HepG2 (cell line): ENCODE measurements around the gene CEP43.

Experiments
- DPF2 ChIP-seq: sonication (generic); formaldehyde crosslinking; IDR thresholded peaks from 2 replicates; pipeline ENCODE4 v1.4.0; 2020; ENCODE audit warnings: mild to moderate bottlenecking, low read depth, missing genetic modification reagents, borderline replicate concordance
- EP300 ChIP-seq, 3 experiments: sonication (generic) in 1 of 3; formaldehyde crosslinking in 1 of 3; IDR thresholded peaks; 2 replicates each; pipeline versions ENCODE4 v1.5.1 to v1.6.1; 2011 to 2020; ENCODE audit warnings: low read depth in 2 of 3, low read length in 2 of 3, borderline replicate concordance in 1 of 3, improper control_type of control experiment in 1 of 3, mild to moderate bottlenecking in 1 of 3, missing genetic modification reagents in 1 of 3, moderate library complexity in 1 of 3
- HNF4G ChIP-seq, 2 experiments: sonication (generic) in 1 of 2; formaldehyde crosslinking in 1 of 2; IDR thresholded peaks; 2 replicates each; pipeline versions ENCODE4 v1.4.0 to v1.6.1; 2011 to 2020; ENCODE audit warnings: borderline replicate concordance in 2 of 2, low read depth in 2 of 2, mild to moderate bottlenecking in 2 of 2, low read length in 1 of 2, missing genetic modification reagents in 1 of 2, moderate library complexity in 1 of 2
- MIER3 ChIP-seq: IDR thresholded peaks from 2 replicates; pipeline ENCODE4 v1.6.1; 2016; ENCODE audit warnings: missing compliant biosample characterization, borderline replicate concordance
- SKIL ChIP-seq: sonication (generic); formaldehyde crosslinking; IDR thresholded peaks from 2 replicates; pipeline ENCODE4 v1.8.0; 2022; ENCODE audit warnings: missing genetic modification reagents, mild to moderate bottlenecking, moderate library complexity, borderline replicate concordance
- TEF ChIP-seq: sonication (generic); formaldehyde crosslinking; IDR thresholded peaks from 2 replicates; pipeline ENCODE4 v1.5.0; 2020; ENCODE audit warnings: missing genetic modification reagents
- ZFP82 ChIP-seq: sonication (generic); formaldehyde crosslinking; IDR thresholded peaks from 2 replicates; pipeline ENCODE4 v1.5.1; 2020; ENCODE audit warnings: mild to moderate bottlenecking, missing genetic modification reagents, borderline replicate concordance
- ZNF292 ChIP-seq: sonication (generic); formaldehyde crosslinking; IDR thresholded peaks from 2 replicates; pipeline ENCODE4 v1.8.1; 2022; ENCODE audit warnings: mild to moderate bottlenecking, low read depth, missing genetic modification reagents, borderline replicate concordance
- ZNF510 ChIP-seq: sonication (generic); formaldehyde crosslinking; IDR thresholded peaks from 2 replicates; pipeline ENCODE4 v1.4.0; 2020; ENCODE audit warnings: low read depth, mild to moderate bottlenecking, missing genetic modification reagents

GRCh38 chr6:167020206-167020605, 21.0 kb downstream of the CEP43 start:
- no peak for TF ChIP-seq HNF4G (IDR thresholded peaks at IDR 0.05; ENCODE audit: borderline replicate concordance, low read depth, low read length)
- no peak for TF ChIP-seq HNF4G (CRISPR knock-in tag; IDR thresholded peaks at IDR 0.05; ENCODE audit: borderline replicate concordance, low read depth)
- no peak for TF ChIP-seq DPF2 (CRISPR knock-in tag)
- TF ChIP-seq ZFP82, result no peak
- TF ChIP-seq SKIL, result no peak
- TF ChIP-seq ZNF510 (CRISPR knock-in tag), result no peak
- TF ChIP-seq EP300 (IDR thresholded peaks at IDR 0.05; ENCODE audit: low read depth in 2 of 2, low read length in 2 of 2), result no peak
- TF ChIP-seq EP300 (CRISPR knock-in tag; IDR thresholded peaks at IDR 0.05; ENCODE audit: borderline replicate concordance), result no peak
- TF ChIP-seq MIER3 (CRISPR knock-in tag), result no peak
- TF ChIP-seq ZNF292 (CRISPR knock-in tag), result no peak
- no peak for TF ChIP-seq TEF (CRISPR knock-in tag)
